Kidney epithelial cell (primary cell): ENCODE data around the gene ELL2. TPM values are rescaled to one million over a fixed set of nuclear protein-coding genes. Genes with fewer than 3 reads are reported as not detected.

Experiments
- DNase-seq: peaks from one replicate; pipeline ENCODE4 v3.0.0-alpha.2; 2010; ENCODE audit warnings: low read depth
- H3K27me3 ChIP-seq: 2 replicates; pipeline ENCODE4 v1.6.0; 2011; ENCODE audit warnings: low read length; ENCODE audit not compliant: control insufficient read depth, insufficient read depth
- H3K36me3 ChIP-seq: 2 replicates; pipeline ENCODE4 v1.5.1; 2011; ENCODE audit warnings: low read length; ENCODE audit not compliant: control insufficient read depth, insufficient read depth
- H3K4me3 ChIP-seq: 2 replicates; pipeline ENCODE4 v1.5.1; 2011; ENCODE audit warnings: low read depth, mild to moderate bottlenecking, control low read depth, low read length
- CTCF ChIP-seq: IDR thresholded peaks from 2 replicates; pipeline ENCODE4 v1.5.1; 2011; ENCODE audit warnings: mild to moderate bottlenecking, moderate library complexity, low read length, control low read depth, inconsistent platforms; ENCODE audit not compliant: insufficient read depth, poor library complexity, severe bottlenecking
- total RNA-seq: library from RNA; depleted of rRNA; stranded (reverse); fragments of >200 nt; gene quantifications from 2 replicates; pipeline ENCODE4 v1.2.3, GENCODE V29; 2015

Gene ELL2
- total RNA-seq, 1 donor from 2014 or later = 14.1 TPM

GRCh38 chr5:95993776-95994175 lies 32.1 kb upstream of the ELL2 start:
- H3K4me3 ChIP-seq = no peak overlapping the region
- DNase-seq = no peak
- H3K36me3 ChIP-seq = no peaks in the 10 kb centered on the region
- H3K27me3 ChIP-seq = no peaks in the 10 kb centered on the region
- no peak for TF ChIP-seq CTCF

- Histone ChIP-seq H3K27me3 (no peaks in the 10 kb centered on the region), H3K36me3 (no peaks in the 10 kb centered on the region), H3K4me3 (no peak overlapping the region)
- no peak for DNase-seq
- no peak for TF ChIP-seq CTCF
Observed at GRCh38 chr5:95993266-95993665, 31.6 kb upstream of the ELL2 start.

GRCh38 chr5:95989283-95990048 lies 27.8 kb upstream of the ELL2 start:
- no peak for TF ChIP-seq CTCF
- DNase-seq = no peak
- H3K4me3 ChIP-seq = no peak overlapping the region
- no peaks in the 10 kb centered on the region for H3K36me3 ChIP-seq
- no peaks in the 10 kb centered on the region for H3K27me3 ChIP-seq

GRCh38 chr5:95988877-95989276 lies 27.2 kb upstream of the ELL2 start:
- Histone ChIP-seq H3K27me3 (no peaks in the 10 kb centered on the region), H3K36me3 (no peaks in the 10 kb centered on the region), H3K4me3 (no peak overlapping the region)
- no peak for DNase-seq
- TF ChIP-seq CTCF = no peak

- Histone ChIP-seq H3K4me3 (no peak overlapping the region), H3K27me3 (no peaks in the 10 kb centered on the region), H3K36me3 (no peaks in the 10 kb centered on the region)
- DNase-seq = no peak
- TF ChIP-seq CTCF = no peak
Observed at GRCh38 chr5:95988094-95988493, 26.4 kb upstream of the ELL2 start.

- no peak for DNase-seq
- Histone ChIP-seq H3K4me3 (no peak overlapping the region), H3K27me3 (no peaks in the 10 kb centered on the region), H3K36me3 (no peaks in the 10 kb centered on the region)
- no peak for TF ChIP-seq CTCF
Observed at GRCh38 chr5:95986937-95987520, 25.4 kb upstream of the ELL2 start.
